Measurements from ENCODE around the gene ZNF697. TPM values are rescaled to one million over a fixed set of nuclear protein-coding genes. Genes with fewer than 3 reads are reported as not detected.
A peak's percentile ranks its signal among the peaks of the same experiment; 100 is the strongest.
"Not testable (repeated sequence)": the region's sequence is repeated elsewhere in the genome, so short reads cannot be mapped to it uniquely, and the experiment has no call there.

The ZNF697 gene
- total RNA-seq, 1 donor from 2014 or later: 0.07 TPM

GRCh38 chr1:119617751-119618691 lies 30.0 kb downstream of the ZNF697 start:
- no peaks in the 10 kb centered on the region for H3K9me3 Mint-ChIP-seq
- intact Hi-C loops (cut with micrococcal nuclease): no loop called here

GRCh38 chr1:119616748-119617147 lies 31.3 kb downstream of the ZNF697 start:
- H3K9me3 Mint-ChIP-seq; POLR2A ChIA-PET; H3K27me3 Mint-ChIP-seq; H3K27ac Mint-ChIP-seq; DNase-seq; H3K4me3 Mint-ChIP-seq; H3K4me1 Mint-ChIP-seq; intact Hi-C loops (cut with micrococcal nuclease); H3K36me3 Mint-ChIP-seq (ENCODE audit: low read depth); ATAC-seq (ENCODE audit: low read depth): not testable (repeated sequence)
- CTCF ChIA-PET: interaction anchor here (1.3 kb wide), 1 partner anchor 8 kb away, joined by 3 read pairs; no protein-coding TSS in a partner anchor

More at GRCh38 chr1:119617751-119618691, 30.0 kb downstream of the ZNF697 start:
- DNase-seq (no peak), ATAC-seq (ENCODE audit: low read depth) (no peak)
- no peak overlapping the region for H3K27ac Mint-ChIP-seq
- ChIA-PET POLR2A (no interaction called here), CTCF (interaction anchor here (1.3 kb wide), 1 partner anchor 62 kb away, joined by 3 read pairs; no protein-coding TSS in a partner anchor)
- no peak for TF ChIP-seq CTCF (IDR thresholded peaks at IDR 0.05)
- H3K27me3 Mint-ChIP-seq: peaks cover 3% of the 10 kb centered on the region
- no peaks in the 10 kb centered on the region for H3K4me1 Mint-ChIP-seq
- H3K36me3 Mint-ChIP-seq (ENCODE audit: low read depth): no peaks in the 10 kb centered on the region
- no peak overlapping the region for H3K4me3 Mint-ChIP-seq

GRCh38 chr1:119615100-119615499 lies 33.0 kb downstream of the ZNF697 start:
- H3K4me1 Mint-ChIP-seq; DNase-seq; H3K27me3 Mint-ChIP-seq; H3K36me3 Mint-ChIP-seq (ENCODE audit: low read depth); POLR2A ChIA-PET; H3K9me3 Mint-ChIP-seq; ATAC-seq (ENCODE audit: low read depth); intact Hi-C loops (cut with micrococcal nuclease); H3K4me3 Mint-ChIP-seq; H3K27ac Mint-ChIP-seq: not testable (repeated sequence)
- CTCF ChIA-PET: interaction anchor here (1.0 kb wide), 1 partner anchor 60 kb away, joined by 3 read pairs; no protein-coding TSS in a partner anchor

GRCh38 chr1:119613769-119614720 lies 34.0 kb downstream of the ZNF697 start:
- ChIA-PET CTCF (interaction anchor here (1.8 kb wide), 1 partner anchor 61 kb away, joined by 13 read pairs; no protein-coding TSS in a partner anchor), POLR2A (no interaction called here)
- ATAC-seq (ENCODE audit: low read depth): peak; percentile 71
- Mint-ChIP-seq H3K9me3 (no peaks in the 10 kb centered on the region), H3K4me3 (no peak overlapping the region), H3K4me1 (peaks cover 2% of the 10 kb centered on the region), H3K27me3 (peaks cover 5% of the 10 kb centered on the region), H3K36me3 (ENCODE audit: low read depth) (no peaks in the 10 kb centered on the region), H3K27ac (no peak overlapping the region)
- TF ChIP-seq CTCF (IDR thresholded peaks at IDR 0.05): no peak
- DNase-seq: peak; percentile 28
- intact Hi-C loops (cut with micrococcal nuclease): loop anchor here (1.0 kb wide), 1 partner anchor 61 kb away; no protein-coding TSS in a partner anchor

- ChIA-PET POLR2A (no interaction called here), CTCF (interaction anchor here (0.6 kb wide), 1 partner anchor 65 kb away, joined by 4 read pairs; no protein-coding TSS in a partner anchor)
- Mint-ChIP-seq H3K4me1 (peaks cover 2% of the 10 kb centered on the region), H3K4me3 (no peak overlapping the region), H3K27ac (no peak overlapping the region), H3K9me3 (no peaks in the 10 kb centered on the region), H3K27me3 (peaks cover 6% of the 10 kb centered on the region), H3K36me3 (ENCODE audit: low read depth) (no peaks in the 10 kb centered on the region)
- DNase-seq (no peak), ATAC-seq (ENCODE audit: low read depth) (no peak)
- no peak for TF ChIP-seq CTCF (IDR thresholded peaks at IDR 0.05)
- intact Hi-C loops (cut with micrococcal nuclease): no loop called here
Measured at GRCh38 chr1:119611701-119612113, 36.4 kb downstream of the ZNF697 start.

GRCh38 chr1:119608816-119609215 lies 39.2 kb downstream of the ZNF697 start:
- CTCF ChIA-PET: interaction anchor here (1.0 to 1.7 kb wide), 2 partner anchors 8 to 66 kb away, joined by 3 read pairs; no protein-coding TSS in a partner anchor

GRCh38 chr1:119607087-119607807 lies 40.8 kb downstream of the ZNF697 start:
- CTCF ChIA-PET; ATAC-seq (ENCODE audit: low read depth); H3K4me1 Mint-ChIP-seq; H3K27ac Mint-ChIP-seq; POLR2A ChIA-PET; intact Hi-C loops (cut with micrococcal nuclease); H3K9me3 Mint-ChIP-seq; DNase-seq; H3K4me3 Mint-ChIP-seq; H3K36me3 Mint-ChIP-seq (ENCODE audit: low read depth): not testable (repeated sequence)
- H3K27me3 Mint-ChIP-seq: peaks cover 18% of the 10 kb centered on the region

More at GRCh38 chr1:119608816-119609215, 39.2 kb downstream of the ZNF697 start:
- H3K4me1 Mint-ChIP-seq; DNase-seq; intact Hi-C loops (cut with micrococcal nuclease); ATAC-seq (ENCODE audit: low read depth); H3K9me3 Mint-ChIP-seq; H3K4me3 Mint-ChIP-seq; POLR2A ChIA-PET; H3K36me3 Mint-ChIP-seq (ENCODE audit: low read depth); H3K27ac Mint-ChIP-seq: not testable (repeated sequence)
- peaks cover 18% of the 10 kb centered on the region for H3K27me3 Mint-ChIP-seq
